WTC11 (cell line): ENCODE results near the gene ARAP3. TPM values are rescaled to one million over a fixed set of nuclear protein-coding genes. Genes with fewer than 3 reads are reported as not detected.

ENCODE experiments used
- ATAC-seq: fragments of 200-7000 bp; cut with Tn5 transposase; 2 replicates; pipeline ENCODE4 v1.10.0; 2021; ENCODE audit warnings: mild to moderate bottlenecking, moderate library complexity
- CTCF ChIA-PET: fragments of 300-600 bp; sonication (Branson Sonifier 250); formaldehyde crosslinking; loops from one replicate; lab custom pipeline; 2021; ENCODE audit warnings: antibody characterized with exemption; lab: Charles Lee
- POLR2A ChIA-PET: fragments of 350-600 bp; sonication (Branson Sonifier 250); formaldehyde crosslinking; loops from one replicate; lab custom pipeline; 2021; ENCODE audit warnings: antibody characterized with exemption; lab: Charles Lee
- DNase-seq: peaks from one replicate; pipeline ENCODE4 v3.0.0; 2021; ENCODE audit warnings: low spot score
- H3K27ac Mint-ChIP-seq: 2 replicates; pipeline ENCODE4 v1.8.0; 2021; ENCODE audit warnings: mixed read lengths
- H3K27me3 Mint-ChIP-seq: 2 replicates; pipeline ENCODE4 v1.8.0; 2021; ENCODE audit warnings: low read depth, mild to moderate bottlenecking, moderate library complexity, mixed read lengths
- H3K36me3 Mint-ChIP-seq: 2 replicates; pipeline ENCODE4 v1.8.0; 2021; ENCODE audit warnings: mixed read lengths
- H3K4me1 Mint-ChIP-seq: 2 replicates; pipeline ENCODE4 v1.8.0; 2022; ENCODE audit warnings: mixed read lengths
- H3K4me3 Mint-ChIP-seq: 2 replicates; pipeline ENCODE4 v1.8.0; 2021; ENCODE audit warnings: mild to moderate bottlenecking, moderate library complexity, mixed read lengths
- H3K9me3 Mint-ChIP-seq: 2 replicates; pipeline ENCODE4 v1.8.0; 2021; ENCODE audit warnings: mixed read lengths
- ATF1 ChIP-seq: sonication (generic); formaldehyde crosslinking; IDR thresholded peaks from 2 replicates; pipeline ENCODE4 v1.8.1; 2023; ENCODE audit warnings: mild to moderate bottlenecking, moderate library complexity, missing genetic modification reagents
- ATF2 ChIP-seq: sonication (generic); formaldehyde crosslinking; IDR thresholded peaks from 2 replicates; pipeline ENCODE4 v1.8.1; 2022; ENCODE audit warnings: low read depth, missing genetic modification reagents, borderline replicate concordance
- CBFB ChIP-seq: sonication (generic); formaldehyde crosslinking; IDR thresholded peaks from 2 replicates; pipeline ENCODE4 v1.8.1; 2022; ENCODE audit warnings: mild to moderate bottlenecking, low read depth, missing genetic modification reagents
- CREM ChIP-seq: sonication (generic); formaldehyde crosslinking; IDR thresholded peaks from 2 replicates; pipeline ENCODE4 v1.8.1; 2022; ENCODE audit warnings: mild to moderate bottlenecking, missing genetic modification reagents, moderate library complexity
- CTCF ChIP-seq: fragments of 200-600 bp; IDR thresholded peaks from 2 replicates; pipeline ENCODE4 v1.8.0; 2022; ENCODE audit warnings: antibody characterized with exemption
- E2F1 ChIP-seq: sonication (generic); formaldehyde crosslinking; IDR thresholded peaks from 2 replicates; pipeline ENCODE4 v1.8.0; 2022; ENCODE audit warnings: mild to moderate bottlenecking, missing genetic modification reagents
- EMX1 ChIP-seq: fragments of 250-450 bp; sonication (Bioruptor Pico); IDR thresholded peaks from 2 replicates; pipeline ENCODE4 v1.8.0; 2021; ENCODE audit warnings: mild to moderate bottlenecking
- IRF1 ChIP-seq: sonication (generic); formaldehyde crosslinking; IDR thresholded peaks from 2 replicates; pipeline ENCODE4 v1.8.0; 2023; ENCODE audit warnings: missing genetic modification reagents
- JAZF1 ChIP-seq: fragments of 250-450 bp; sonication (Bioruptor Pico); IDR thresholded peaks from 2 replicates; pipeline ENCODE4 v1.9.0; 2021; ENCODE audit warnings: moderate library complexity, mild to moderate bottlenecking, inconsistent platforms
- JUN ChIP-seq: sonication (generic); formaldehyde crosslinking; IDR thresholded peaks from 2 replicates; pipeline ENCODE4 v1.8.0; 2023; ENCODE audit warnings: mild to moderate bottlenecking, missing genetic modification reagents
- KAT7 ChIP-seq: sonication (generic); formaldehyde crosslinking; IDR thresholded peaks from 2 replicates; pipeline ENCODE4 v1.8.1; 2023; ENCODE audit warnings: missing genetic modification reagents, mild to moderate bottlenecking, borderline replicate concordance
- NFE2L1 ChIP-seq: sonication (generic); formaldehyde crosslinking; IDR thresholded peaks from 2 replicates; pipeline ENCODE4 v1.8.1; 2023; ENCODE audit warnings: missing genetic modification reagents
- NR2C2 ChIP-seq: sonication (generic); formaldehyde crosslinking; IDR thresholded peaks from 2 replicates; pipeline ENCODE4 v1.8.0; 2022; ENCODE audit warnings: mild to moderate bottlenecking, missing genetic modification reagents
- OVOL2 ChIP-seq: fragments of 250-450 bp; sonication (Bioruptor Pico); IDR thresholded peaks from 2 replicates; pipeline ENCODE4 v1.9.0; 2021; ENCODE audit warnings: mild to moderate bottlenecking, borderline replicate concordance
- RELA ChIP-seq: sonication (generic); formaldehyde crosslinking; IDR thresholded peaks from 2 replicates; pipeline ENCODE4 v1.8.1; 2022; ENCODE audit warnings: missing genetic modification reagents, mild to moderate bottlenecking, borderline replicate concordance
- RORB ChIP-seq: fragments of 250-450 bp; sonication (Bioruptor Pico); IDR thresholded peaks from 2 replicates; pipeline ENCODE4 v1.9.0; 2021; ENCODE audit warnings: mild to moderate bottlenecking
- TP53 ChIP-seq: sonication (generic); formaldehyde crosslinking; IDR thresholded peaks from 2 replicates; pipeline ENCODE4 v1.8.1; 2023; ENCODE audit warnings: mild to moderate bottlenecking, missing genetic modification reagents
- ZBTB43 ChIP-seq: sonication (generic); formaldehyde crosslinking; IDR thresholded peaks from 2 replicates; pipeline ENCODE4 v1.8.1; 2023; ENCODE audit warnings: mild to moderate bottlenecking, missing genetic modification reagents
- ZMAT4 ChIP-seq: fragments of 250-450 bp; sonication (Bioruptor Pico); IDR thresholded peaks from 2 replicates; pipeline ENCODE4 v1.9.0; 2021; ENCODE audit warnings: mild to moderate bottlenecking
- ZNF219 ChIP-seq: sonication (generic); formaldehyde crosslinking; IDR thresholded peaks from 2 replicates; pipeline ENCODE4 v1.8.0; 2023; ENCODE audit warnings: missing genetic modification reagents, mild to moderate bottlenecking, borderline replicate concordance
- ZNF281 ChIP-seq: sonication (generic); formaldehyde crosslinking; IDR thresholded peaks from 2 replicates; pipeline ENCODE4 v1.8.0; 2023; ENCODE audit warnings: mild to moderate bottlenecking, missing genetic modification reagents
- ZNF416 ChIP-seq: fragments of 250-450 bp; sonication (Bioruptor Pico); IDR thresholded peaks from 2 replicates; pipeline ENCODE4 v1.9.0; 2021; ENCODE audit warnings: mild to moderate bottlenecking, inconsistent platforms
- ZNF423 ChIP-seq: fragments of 250-450 bp; sonication (Bioruptor Pico); IDR thresholded peaks from 2 replicates; pipeline ENCODE4 v2.1.2; 2022; ENCODE audit warnings: mild to moderate bottlenecking, moderate library complexity
- total RNA-seq: library from RNA; stranded (reverse); gene quantifications from 3 replicates; pipeline ENCODE4 v1.2.3, GENCODE V29; 2021

ARAP3 gene
- total RNA-seq, 1 experiment from 2014 or later: 60.4 TPM

- no peaks in the 10 kb centered on the region for H3K27me3 Mint-ChIP-seq
- H3K4me3 Mint-ChIP-seq: no peak overlapping the region
- ChIA-PET POLR2A (interaction anchor here (0.7 to 1.0 kb wide), 2 partner anchors 32 to 258 kb away, joined by 3 to 6 read pairs; no protein-coding TSS in a partner anchor), CTCF (interaction anchor here (1.1 to 2.2 kb wide), 5 partner anchors 14 to 60 kb away, joined by 3 to 16 read pairs (median 4); partner anchors contain the start of genes HDAC3 and RELL2)
- ATAC-seq (no peak; the same call in 1 of the 2 replicates), DNase-seq (no peak)
- no peak for TF ChIP-seq ZNF423 (CRISPR knock-in tag)
- no peak for TF ChIP-seq OVOL2 (CRISPR knock-in tag)
- TF ChIP-seq ATF2 (CRISPR knock-in tag): no peak
- TF ChIP-seq TP53 (CRISPR knock-in tag): no peak
- TF ChIP-seq IRF1 (CRISPR knock-in tag): no peak
- no peak for TF ChIP-seq JUN (CRISPR knock-in tag)
- TF ChIP-seq ZMAT4 (CRISPR knock-in tag): no peak
- TF ChIP-seq ATF1 (CRISPR knock-in tag): no peak
- TF ChIP-seq RORB (CRISPR knock-in tag): no peak
- no peak for TF ChIP-seq E2F1
- no peak for TF ChIP-seq JAZF1
- TF ChIP-seq ZNF219 (CRISPR knock-in tag): no peak
- TF ChIP-seq ZBTB43 (CRISPR knock-in tag): no peak
- TF ChIP-seq CBFB: no peak
- H3K36me3 Mint-ChIP-seq: peaks cover 48% of the 10 kb centered on the region
- H3K4me1 Mint-ChIP-seq: peaks cover 12% of the 10 kb centered on the region
- H3K27ac Mint-ChIP-seq: peak overlapping the region; percentile 78
- H3K9me3 Mint-ChIP-seq: no peaks in the 10 kb centered on the region
These were observed 58.4 kb downstream of the ARAP3 start for GRCh38 chr5:141623611-141624010.

- no peaks in the 10 kb centered on the region; the same call in 1 of the 2 replicates for H3K27me3 Mint-ChIP-seq
- DNase-seq (no peak), ATAC-seq (peak; percentile 17; the same call in 1 of the 2 replicates)
- no peak overlapping the region for H3K4me3 Mint-ChIP-seq
- peak overlapping the region; percentile 78 for H3K27ac Mint-ChIP-seq
- peaks cover 44% of the 10 kb centered on the region for H3K36me3 Mint-ChIP-seq
- CTCF ChIA-PET: interaction anchor here (1.1 to 2.2 kb wide), 4 partner anchors 14 to 46 kb away, joined by 3 to 16 read pairs (median 4); partner anchors contain the start of genes HDAC3 and RELL2
- peaks cover 12% of the 10 kb centered on the region for H3K4me1 Mint-ChIP-seq
- POLR2A ChIA-PET: no interaction called here
- TF ChIP-seq NR2C2 (CRISPR knock-in tag) (no peak), KAT7 (CRISPR knock-in tag) (no peak), ZNF423 (CRISPR knock-in tag) (no peak), EMX1 (CRISPR knock-in tag) (no peak), NFE2L1 (CRISPR knock-in tag) (no peak), OVOL2 (CRISPR knock-in tag) (no peak), RELA (CRISPR knock-in tag) (no peak), ZNF281 (CRISPR knock-in tag) (no peak), CTCF (no peak), JAZF1 (no peak), JUN (CRISPR knock-in tag) (no peak), ATF1 (CRISPR knock-in tag) (no peak), ZNF416 (no peak), CREM (no peak)
- TF ChIP-seq, all 79 proteins: peak for 0
- H3K9me3 Mint-ChIP-seq: no peaks in the 10 kb centered on the region
These were observed 58.8 kb downstream of the ARAP3 start for GRCh38 chr5:141623186-141623585.
